HG02588 (cell line): Measurements from ENCODE around the gene IPO4.
"Not testable (repeated sequence)": the region's sequence is repeated elsewhere in the genome, so short reads cannot be mapped to it uniquely, and the experiment has no call there.

Source experiments
- ATAC-seq: cut with Tn5 transposase; IDR thresholded peaks from one replicate; pipeline ENCODE4 v1.9.1; 2021; ENCODE audit warnings: mild to moderate bottlenecking, moderate library complexity; ENCODE audit not compliant: unreplicated experiment

Gene IPO4

GRCh38 chr14:24188251-24189058, at the start of gene IPO4:
TSS of gene IPO4 (minus strand) at chr14:24188816. CDS start at chr14:24188787, 29 bp downstream.
- peak; percentile 86 for ATAC-seq

GRCh38 chr14:24238123-24238522, 49.5 kb upstream of the IPO4 start:
- no peak for ATAC-seq

- no peak for ATAC-seq
Measured at GRCh38 chr14:24237463-24237955, 48.9 kb upstream of the IPO4 start.

- no peak for ATAC-seq
Measured at GRCh38 chr14:24236689-24237462, 48.3 kb upstream of the IPO4 start.

- no peak for ATAC-seq
Measured at GRCh38 chr14:24235804-24236688, 47.4 kb upstream of the IPO4 start.

- no peak for ATAC-seq
Measured at GRCh38 chr14:24234095-24235005, 45.7 kb upstream of the IPO4 start.

- no peak for ATAC-seq
Measured at GRCh38 chr14:24233538-24233866, 44.9 kb upstream of the IPO4 start.

- peak; percentile 52 for ATAC-seq
Measured at GRCh38 chr14:24232645-24233537, 44.3 kb upstream of the IPO4 start, which contains the start of gene GMPR2. TSS of gene GMPR2 (plus strand) at chr14:24232929. CDS start at chr14:24233254, 325 bp downstream.

- peak; percentile 74 for ATAC-seq
Measured at GRCh38 chr14:24232121-24232644, 43.6 kb upstream of the IPO4 start, which contains the start of gene NEDD8. TSS of gene NEDD8 (minus strand) at chr14:24232367. CDS start at chr14:24232267, 100 bp downstream.

- peak; percentile 15 for ATAC-seq
Measured at GRCh38 chr14:24231263-24232120, 42.9 kb upstream of the IPO4 start.

- no peak for ATAC-seq
Measured at GRCh38 chr14:24228902-24229301, 40.3 kb upstream of the IPO4 start.

- no peak for ATAC-seq
Measured at GRCh38 chr14:24226473-24226872, 37.9 kb upstream of the IPO4 start.

GRCh38 chr14:24224618-24225071, 36.0 kb upstream of the IPO4 start:
- ATAC-seq: no peak

- ATAC-seq: not testable (repeated sequence)
Measured at GRCh38 chr14:24222987-24223386, 34.4 kb upstream of the IPO4 start.

GRCh38 chr14:24219521-24219920, 30.9 kb upstream of the IPO4 start:
- no peak for ATAC-seq

- no peak for ATAC-seq
Measured at GRCh38 chr14:24219080-24219479, 30.5 kb upstream of the IPO4 start.

GRCh38 chr14:24216876-24217275, 28.3 kb upstream of the IPO4 start:
- not testable (repeated sequence) for ATAC-seq
